Measurements from ENCODE around the gene NVL.

The NVL gene

DNA sequence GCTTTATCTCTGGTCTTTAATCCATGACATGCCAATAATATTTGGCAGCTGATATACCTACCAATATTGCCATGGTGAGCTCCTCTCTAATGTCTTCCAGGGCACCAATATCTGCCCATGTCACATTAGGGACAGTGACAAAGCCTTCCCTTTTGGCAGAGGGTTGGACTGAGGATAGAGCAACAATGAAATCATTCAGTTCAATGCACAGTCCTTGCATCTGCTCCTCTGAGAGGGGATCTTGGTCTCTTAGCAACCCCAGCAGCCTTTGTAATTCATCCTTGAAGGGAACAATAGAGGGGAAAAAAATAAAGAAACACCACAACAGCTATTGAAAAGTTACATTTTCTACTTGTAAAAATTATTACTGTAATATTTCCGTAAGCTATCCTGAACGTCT is 42.3 kb downstream of the NVL start:
- Histone ChIP-seq H4K20me1 (ENCODE audit: insufficient read depth, low read length) (no peaks in the 10 kb centered on the region), H3K9ac (ENCODE audit: low read length) (no peak overlapping the region), H3K27me3 (ENCODE audit: insufficient read depth, low read length) (no peaks in the 10 kb centered on the region), H3K4me3 (ENCODE audit: low read depth, low read length, poor library complexity, severe bottlenecking) (no peak overlapping the region), H3K36me3 (ENCODE audit: insufficient read depth, low read length) (peaks cover 75% of the 10 kb centered on the region), H3F3A (ENCODE audit: insufficient read depth, low read length) (no peaks in the 10 kb centered on the region), H3K9me3 (ENCODE audit: low read length) (no peaks in the 10 kb centered on the region), H3K4me2 (ENCODE audit: low read length) (no peak overlapping the region), H3K79me2 (ENCODE audit: insufficient read depth, low read length) (no peaks in the 10 kb centered on the region), H3K9me2 (ENCODE audit: low read depth, low read length) (no peaks in the 10 kb centered on the region), H3K4me1 (ENCODE audit: insufficient read depth, low read length, severe bottlenecking) (no peaks in the 10 kb centered on the region), H3K27ac (ENCODE audit: low read depth, low read length, poor library complexity, severe bottlenecking) (no peak overlapping the region), H2AFZ (ENCODE audit: low read length) (no peak overlapping the region)
- TF ChIP-seq CTCF (IDR thresholded peaks at IDR 0.05; ENCODE audit: low read length), result no peak
- no peak for TF ChIP-seq EZH2 (IDR thresholded peaks at IDR 0.05; ENCODE audit: borderline replicate concordance, low read length)

GRCh38 chr1:224282140-224282539 is 47.8 kb downstream of the NVL start:
- H3K4me1 ChIP-seq (ENCODE audit: insufficient read depth, low read length, severe bottlenecking), result no peaks in the 10 kb centered on the region
- no peak for TF ChIP-seq EZH2 (IDR thresholded peaks at IDR 0.05; ENCODE audit: borderline replicate concordance, low read length)
- no peak for TF ChIP-seq CTCF (IDR thresholded peaks at IDR 0.05; ENCODE audit: low read length)
- H3K9ac ChIP-seq (ENCODE audit: low read length), result no peak overlapping the region
- no peaks in the 10 kb centered on the region for H3F3A ChIP-seq (ENCODE audit: insufficient read depth, low read length)
- H3K79me2 ChIP-seq (ENCODE audit: insufficient read depth, low read length), result no peaks in the 10 kb centered on the region
- H3K9me3 ChIP-seq (ENCODE audit: low read length), result no peaks in the 10 kb centered on the region
- H3K4me3 ChIP-seq (ENCODE audit: low read depth, low read length, poor library complexity, severe bottlenecking), result no peak overlapping the region
- H4K20me1 ChIP-seq (ENCODE audit: insufficient read depth, low read length), result no peaks in the 10 kb centered on the region
- H3K27ac ChIP-seq (ENCODE audit: low read depth, low read length, poor library complexity, severe bottlenecking), result no peak overlapping the region
- no peak overlapping the region for H3K4me2 ChIP-seq (ENCODE audit: low read length)
- peaks cover 72% of the 10 kb centered on the region for H3K36me3 ChIP-seq (ENCODE audit: insufficient read depth, low read length)
- no peaks in the 10 kb centered on the region for H3K27me3 ChIP-seq (ENCODE audit: insufficient read depth, low read length)
- no peak overlapping the region for H2AFZ ChIP-seq (ENCODE audit: low read length)
- no peaks in the 10 kb centered on the region for H3K9me2 ChIP-seq (ENCODE audit: low read depth, low read length)

GRCh38 chr1:224276771-224277487 is 53.0 kb downstream of the NVL start:
- H3K9ac ChIP-seq (ENCODE audit: low read length), result no peak overlapping the region
- no peak overlapping the region for H3K4me3 ChIP-seq (ENCODE audit: low read depth, low read length, poor library complexity, severe bottlenecking)
- no peaks in the 10 kb centered on the region for H3K79me2 ChIP-seq (ENCODE audit: insufficient read depth, low read length)
- no peaks in the 10 kb centered on the region for H3K27me3 ChIP-seq (ENCODE audit: insufficient read depth, low read length)
- H3K4me1 ChIP-seq (ENCODE audit: insufficient read depth, low read length, severe bottlenecking), result no peaks in the 10 kb centered on the region
- no peaks in the 10 kb centered on the region for H4K20me1 ChIP-seq (ENCODE audit: insufficient read depth, low read length)
- H2AFZ ChIP-seq (ENCODE audit: low read length), result no peak overlapping the region
- H3K4me2 ChIP-seq (ENCODE audit: low read length), result no peak overlapping the region
- H3K36me3 ChIP-seq (ENCODE audit: insufficient read depth, low read length), result peaks cover 51% of the 10 kb centered on the region
- H3K27ac ChIP-seq (ENCODE audit: low read depth, low read length, poor library complexity, severe bottlenecking), result no peak overlapping the region
- no peaks in the 10 kb centered on the region for H3K9me2 ChIP-seq (ENCODE audit: low read depth, low read length)
- no peak for TF ChIP-seq EZH2 (IDR thresholded peaks at IDR 0.05; ENCODE audit: borderline replicate concordance, low read length)
- no peak for TF ChIP-seq CTCF (IDR thresholded peaks at IDR 0.05; ENCODE audit: low read length)
- no peaks in the 10 kb centered on the region for H3K9me3 ChIP-seq (ENCODE audit: low read length)
- H3F3A ChIP-seq (ENCODE audit: insufficient read depth, low read length), result no peaks in the 10 kb centered on the region

Measured in OCI-LY1 (cell line).